Natural killer cell (primary cell): ENCODE results near the gene ADRM1. TPM values are rescaled to one million over a fixed set of nuclear protein-coding genes. Genes with fewer than 3 reads are reported as not detected.
A peak's percentile ranks its signal among the peaks of the same experiment; 100 is the strongest.

Experiments used
- ATAC-seq, 3 donors: fragments of 150-1000 bp in 2 of 3; fragments of 200-7000 bp in 1 of 3; cut with Tn5 transposase; 1 replicate in 1 of 3; 2 replicates in 2 of 3; pipeline ENCODE4 v1.10.0; 2021; ENCODE audit warnings: mild to moderate bottlenecking in 2 of 3, moderate library complexity in 2 of 3
- DNase-seq, 2 donors: peaks; one replicate each; pipeline versions ENCODE4 v3.0.0 to v3.0.0-alpha.2; 2013 to 2021; ENCODE audit warnings: mixed read lengths in 1 of 2
- H3K27ac ChIP-seq: one replicate; pipeline ENCODE4 v1.5.1; 2013; ENCODE audit warnings: mild to moderate bottlenecking, low read length
- H3K27me3 ChIP-seq: one replicate; pipeline ENCODE4 v1.6.1; 2013; ENCODE audit warnings: low read length; ENCODE audit not compliant: control insufficient read depth, insufficient read depth
- H3K36me3 ChIP-seq: one replicate; pipeline ENCODE4 v1.6.1; 2013; ENCODE audit warnings: low read length; ENCODE audit not compliant: control insufficient read depth, insufficient read depth
- H3K4me1 ChIP-seq: one replicate; pipeline ENCODE4 v1.6.1; 2013; ENCODE audit warnings: low read length; ENCODE audit not compliant: control insufficient read depth, insufficient read depth
- H3K4me3 ChIP-seq: one replicate; pipeline ENCODE4 v1.5.1; 2013; ENCODE audit warnings: low read length
- H3K9me3 ChIP-seq: one replicate; pipeline ENCODE4 v1.6.1; 2013; ENCODE audit warnings: low read length; ENCODE audit not compliant: control insufficient read depth, insufficient read depth
- H3K27ac Mint-ChIP-seq, 2 donors: one replicate each; pipeline ENCODE4 v1.8.0; 2022; ENCODE audit warnings: mild to moderate bottlenecking in 2 of 2, mixed read lengths in 2 of 2, moderate library complexity in 1 of 2
- H3K27me3 Mint-ChIP-seq, 2 donors: one replicate each; pipeline ENCODE4 v1.8.0; 2022; ENCODE audit warnings: low read depth in 2 of 2, mixed read lengths in 2 of 2
- H3K36me3 Mint-ChIP-seq: one replicate; pipeline ENCODE4 v1.8.0; 2022; ENCODE audit warnings: mixed read lengths
- H3K4me1 Mint-ChIP-seq, 2 donors: one replicate each; pipeline ENCODE4 v1.8.0; 2022; ENCODE audit warnings: mixed read lengths in 2 of 2
- H3K4me3 Mint-ChIP-seq: one replicate; pipeline ENCODE4 v1.8.0; 2022; ENCODE audit warnings: mild to moderate bottlenecking, moderate library complexity, mixed read lengths
- H3K9me3 Mint-ChIP-seq, 2 donors: one replicate each; pipeline ENCODE4 v1.8.0; 2022; ENCODE audit warnings: mixed read lengths in 2 of 2
- WGBS: methylation state at CpG from one replicate; pipeline ENCODE4 v1.1.7; 2013; ENCODE audit warnings: missing lambda C conversion rate; ENCODE audit not compliant: insufficient coverage; 5-methylcytosine and 5-hydroxymethylcytosine counted together
- intact Hi-C: fragments of 100-400 bp; cut with micrococcal nuclease; formaldehyde crosslinking; loops from one replicate; pipeline ENCODE4 v1.14.2; 2022
- total RNA-seq, 4 donors: library from RNA; stranded (reverse); fragments of 120-200 nt in 1 of 4; gene quantifications; one replicate each; pipeline versions ENCODE4 v1.2.3 to v1.2.4, GENCODE V29; 2013 to 2022
- TF ChIP-seq, protein P1 (sequence below): fragments of 200-600 bp; IDR thresholded peaks from one replicate; pipeline ENCODE4 v1.8.0; 2022; ENCODE audit warnings: antibody characterized with exemption

The ADRM1 gene
- total RNA-seq, 3 donors from 2014 or later (not counting 1 experiment from before 2014, with no cell fraction given), result 81.4 to 88.4 (median 84.6) TPM

GRCh38 chr20:62255976-62256375, 46.8 kb upstream of the ADRM1 start:
- Histone ChIP-seq H3K27ac (no peak overlapping the region), H3K36me3 (peaks cover 30% of the 10 kb centered on the region), H3K4me3 (no peak overlapping the region), H3K4me1 (peaks cover 7% of the 10 kb centered on the region), H3K27me3 (no peaks in the 10 kb centered on the region), H3K9me3 (no peaks in the 10 kb centered on the region)
- ATAC-seq, result no peak
- DNase-seq, result no peak
- H3K36me3 Mint-ChIP-seq, result no peaks in the 10 kb centered on the region
- intact Hi-C loops, result no loop called here
- peaks cover 26 to 37% of the 10 kb centered on the region in 2 donors for H3K4me1 Mint-ChIP-seq
- TF ChIP-seq, protein P1, sequence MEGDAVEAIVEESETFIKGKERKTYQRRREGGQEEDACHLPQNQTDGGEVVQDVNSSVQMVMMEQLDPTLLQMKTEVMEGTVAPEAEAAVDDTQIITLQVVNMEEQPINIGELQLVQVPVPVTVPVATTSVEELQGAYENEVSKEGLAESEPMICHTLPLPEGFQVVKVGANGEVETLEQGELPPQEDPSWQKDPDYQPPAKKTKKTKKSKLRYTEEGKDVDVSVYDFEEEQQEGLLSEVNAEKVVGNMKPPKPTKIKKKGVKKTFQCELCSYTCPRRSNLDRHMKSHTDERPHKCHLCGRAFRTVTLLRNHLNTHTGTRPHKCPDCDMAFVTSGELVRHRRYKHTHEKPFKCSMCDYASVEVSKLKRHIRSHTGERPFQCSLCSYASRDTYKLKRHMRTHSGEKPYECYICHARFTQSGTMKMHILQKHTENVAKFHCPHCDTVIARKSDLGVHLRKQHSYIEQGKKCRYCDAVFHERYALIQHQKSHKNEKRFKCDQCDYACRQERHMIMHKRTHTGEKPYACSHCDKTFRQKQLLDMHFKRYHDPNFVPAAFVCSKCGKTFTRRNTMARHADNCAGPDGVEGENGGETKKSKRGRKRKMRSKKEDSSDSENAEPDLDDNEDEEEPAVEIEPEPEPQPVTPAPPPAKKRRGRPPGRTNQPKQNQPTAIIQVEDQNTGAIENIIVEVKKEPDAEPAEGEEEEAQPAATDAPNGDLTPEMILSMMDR, result no peak
- H3K9me3 Mint-ChIP-seq, result no peaks in the 10 kb centered on the region
- H3K27me3 Mint-ChIP-seq, result no peaks in the 10 kb centered on the region
- 95% methylated on average over 9 of the region's 10 CpGs for WGBS
- no peak overlapping the region for H3K4me3 Mint-ChIP-seq
- no peak overlapping the region for H3K27ac Mint-ChIP-seq

- 95% methylated on average over 20 of the region's 20 CpGs for WGBS
Observed at GRCh38 chr20:62258499-62259293, 44.1 kb upstream of the ADRM1 start.

DNA sequence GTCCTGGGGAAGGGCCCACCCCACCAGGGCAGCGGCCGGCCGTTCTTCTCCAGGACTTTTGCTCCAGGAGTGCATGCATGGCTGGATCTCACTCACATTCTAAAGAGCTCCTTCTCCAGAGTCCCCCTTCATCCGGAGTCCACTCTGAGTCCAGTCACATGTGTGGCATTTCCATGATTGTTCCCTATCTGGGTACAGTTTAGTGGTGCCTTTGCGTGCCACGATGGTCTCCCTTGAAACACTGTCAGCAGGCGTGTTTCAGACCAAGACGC, 43.6 kb upstream of the ADRM1 start:
- ATAC-seq (no peak), DNase-seq (no peak)
- no peak overlapping the region for H3K4me3 Mint-ChIP-seq
- WGBS, result 99% methylated on average over 8 of the region's 8 CpGs
- Histone ChIP-seq H3K27me3 (no peaks in the 10 kb centered on the region), H3K36me3 (peaks cover 53% of the 10 kb centered on the region), H3K4me3 (no peak overlapping the region), H3K27ac (no peak overlapping the region), H3K4me1 (no peaks in the 10 kb centered on the region), H3K9me3 (no peaks in the 10 kb centered on the region)
- intact Hi-C loops, result no loop called here
- no peaks in the 10 kb centered on the region for H3K9me3 Mint-ChIP-seq
- no peak overlapping the region for H3K27ac Mint-ChIP-seq
- H3K4me1 Mint-ChIP-seq, result peaks cover 12 to 18% of the 10 kb centered on the region in 2 donors
- H3K27me3 Mint-ChIP-seq, result no peaks in the 10 kb centered on the region
- no peaks in the 10 kb centered on the region for H3K36me3 Mint-ChIP-seq
- TF ChIP-seq, protein P1, result no peak

More at GRCh38 chr20:62258499-62259293, 44.1 kb upstream of the ADRM1 start:
- DNase-seq (no peak), ATAC-seq (no peak)
- Mint-ChIP-seq H3K9me3 (no peaks in the 10 kb centered on the region), H3K4me1 (peaks cover 16 to 22% of the 10 kb centered on the region in 2 donors), H3K36me3 (no peaks in the 10 kb centered on the region), H3K27me3 (no peaks in the 10 kb centered on the region), H3K27ac (peak overlapping the region; percentile 11 to 14), H3K4me3 (no peak overlapping the region)
- Histone ChIP-seq H3K27me3 (no peaks in the 10 kb centered on the region), H3K36me3 (peaks cover 49% of the 10 kb centered on the region), H3K9me3 (no peaks in the 10 kb centered on the region), H3K27ac (no peak overlapping the region), H3K4me3 (no peak overlapping the region), H3K4me1 (no peaks in the 10 kb centered on the region)
- TF ChIP-seq, protein P1, result no peak
- intact Hi-C loops, result no loop called here

DNA sequence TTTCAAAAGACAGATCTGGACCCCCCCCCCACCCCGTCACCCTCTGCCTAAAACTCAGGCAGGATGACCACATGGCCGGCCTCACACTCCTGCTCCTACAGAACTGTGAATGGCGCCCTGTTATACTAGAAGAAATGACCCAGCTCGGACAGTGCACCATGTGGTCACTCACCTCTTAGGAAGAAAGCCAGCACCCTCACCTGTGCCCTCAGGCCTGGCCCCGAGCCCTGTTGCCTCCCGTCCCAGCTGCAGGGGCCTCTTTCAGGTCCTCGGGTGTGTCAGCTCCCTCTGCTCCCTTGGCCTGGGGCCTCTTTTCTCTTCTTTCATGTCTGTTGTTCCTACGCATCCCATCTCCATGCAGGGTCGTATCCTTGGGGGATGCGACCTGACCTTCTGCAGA, 40.7 kb upstream of the ADRM1 start:
- no peak overlapping the region for H3K27ac ChIP-seq
- DNase-seq (no peak), ATAC-seq (no peak)
- H3K4me3 ChIP-seq, result no peak overlapping the region
- intact Hi-C loops, result no loop called here
- H3K4me1 ChIP-seq, result no peaks in the 10 kb centered on the region
- H3K9me3 Mint-ChIP-seq, result no peaks in the 10 kb centered on the region
- no peaks in the 10 kb centered on the region for H3K36me3 Mint-ChIP-seq
- peaks cover 61% of the 10 kb centered on the region for H3K36me3 ChIP-seq
- no peaks in the 10 kb centered on the region for H3K27me3 Mint-ChIP-seq
- 98% methylated on average over 10 of the region's 10 CpGs for WGBS
- H3K9me3 ChIP-seq, result no peaks in the 10 kb centered on the region
- H3K4me1 Mint-ChIP-seq, result peaks cover 5 to 10% of the 10 kb centered on the region in 2 donors
- H3K27ac Mint-ChIP-seq, result peak overlapping the region in 1 of 2 donors; percentile 7
- H3K4me3 Mint-ChIP-seq, result no peak overlapping the region
- TF ChIP-seq, protein P1, result no peak
- no peaks in the 10 kb centered on the region for H3K27me3 ChIP-seq
